ENCODE measurements around the gene IST1.
"Not testable (repeated sequence)": the region's sequence is repeated elsewhere in the genome, so short reads cannot be mapped to it uniquely, and the experiment has no call there.

Gene IST1

DNA sequence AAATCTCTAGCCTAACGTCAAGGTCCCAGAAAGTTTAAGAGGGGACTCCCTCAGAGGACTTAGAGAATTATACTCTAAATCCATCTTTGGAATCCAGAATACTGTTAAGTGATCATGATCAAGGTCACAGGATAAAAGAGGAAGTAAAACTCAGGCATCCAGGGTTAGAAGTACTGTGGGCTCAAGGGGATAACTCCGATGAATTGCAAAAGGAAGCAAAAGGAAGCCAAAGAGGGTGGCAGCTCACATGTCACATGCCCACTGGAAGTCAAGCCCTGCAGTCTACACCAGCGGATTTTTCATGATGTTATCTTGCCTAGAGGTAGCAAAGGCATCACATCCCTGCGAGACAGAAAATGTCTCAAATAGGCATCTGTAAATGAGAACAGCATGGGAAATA is 15.2 kb upstream of the IST1 start:
- no peak for DNase-seq (ENCODE audit: low read depth, low spot score)

DNA sequence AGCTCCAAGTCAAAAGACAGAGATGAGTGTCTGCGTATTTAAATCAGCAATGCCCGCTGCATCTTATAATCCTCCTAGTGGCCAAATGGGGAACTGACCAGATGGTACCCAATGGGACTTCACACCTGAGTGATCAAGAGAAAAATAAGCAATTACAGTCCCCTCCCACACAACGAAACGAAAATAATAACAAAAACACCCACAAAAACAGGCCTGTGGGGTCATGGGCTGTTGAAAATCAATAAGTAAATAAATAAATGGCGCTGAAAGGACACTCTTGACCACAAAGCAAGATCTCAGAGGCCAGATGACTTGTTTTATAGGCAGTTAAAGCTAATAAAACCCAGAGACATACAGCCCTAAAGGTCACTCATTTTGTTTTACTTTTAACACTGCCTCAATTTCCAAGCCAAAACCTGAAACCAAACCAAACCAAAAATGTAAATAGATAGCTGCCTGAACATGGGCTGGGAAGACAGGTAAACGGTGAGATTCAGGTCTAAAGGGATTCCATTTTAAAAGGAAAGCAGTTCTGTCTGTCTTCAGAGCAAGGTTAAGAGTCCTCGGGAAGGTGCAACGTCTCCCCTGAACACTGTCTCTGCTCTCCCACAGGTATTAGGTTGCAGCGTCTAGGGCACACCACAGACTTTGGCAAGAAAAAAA is 12.7 kb upstream of the IST1 start:
- DNase-seq (ENCODE audit: low read depth, low spot score) = peak; percentile 61

DNA sequence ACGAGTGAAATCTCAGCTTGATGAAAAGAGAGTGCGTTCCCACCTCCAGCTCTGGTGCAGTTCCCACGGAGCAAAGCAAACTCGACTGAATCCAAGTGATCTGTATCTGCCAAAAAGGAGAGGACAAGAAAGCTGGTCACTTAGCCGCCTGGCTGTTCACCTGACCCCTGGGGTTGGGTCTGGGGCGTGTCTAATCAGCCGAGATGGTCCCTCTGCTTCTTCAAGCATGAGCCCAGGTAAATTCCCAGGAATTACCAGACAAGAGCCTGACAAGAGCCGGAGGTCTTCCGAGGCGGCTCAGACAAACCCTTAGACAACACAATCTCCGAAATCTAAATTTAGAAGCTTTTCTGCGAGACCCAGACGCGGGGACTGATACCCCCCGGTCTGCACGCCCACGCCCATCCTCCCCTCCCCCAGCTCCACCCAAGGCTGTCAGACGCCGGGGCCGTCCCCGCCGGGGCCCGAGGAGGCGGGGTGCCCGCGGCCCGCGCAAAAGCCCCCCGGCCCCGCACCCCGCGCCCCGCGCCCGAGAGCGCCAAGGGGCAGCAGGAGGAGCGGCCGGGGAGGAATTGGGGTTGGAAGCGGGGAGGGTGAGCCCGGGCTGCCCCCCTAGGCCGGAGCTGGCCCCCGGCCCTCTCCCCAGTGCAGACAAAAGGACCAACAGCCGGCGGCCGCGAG is 12.0 kb upstream of the IST1 start:
- peak; percentile 13 for DNase-seq (ENCODE audit: low read depth, low spot score)

DNA sequence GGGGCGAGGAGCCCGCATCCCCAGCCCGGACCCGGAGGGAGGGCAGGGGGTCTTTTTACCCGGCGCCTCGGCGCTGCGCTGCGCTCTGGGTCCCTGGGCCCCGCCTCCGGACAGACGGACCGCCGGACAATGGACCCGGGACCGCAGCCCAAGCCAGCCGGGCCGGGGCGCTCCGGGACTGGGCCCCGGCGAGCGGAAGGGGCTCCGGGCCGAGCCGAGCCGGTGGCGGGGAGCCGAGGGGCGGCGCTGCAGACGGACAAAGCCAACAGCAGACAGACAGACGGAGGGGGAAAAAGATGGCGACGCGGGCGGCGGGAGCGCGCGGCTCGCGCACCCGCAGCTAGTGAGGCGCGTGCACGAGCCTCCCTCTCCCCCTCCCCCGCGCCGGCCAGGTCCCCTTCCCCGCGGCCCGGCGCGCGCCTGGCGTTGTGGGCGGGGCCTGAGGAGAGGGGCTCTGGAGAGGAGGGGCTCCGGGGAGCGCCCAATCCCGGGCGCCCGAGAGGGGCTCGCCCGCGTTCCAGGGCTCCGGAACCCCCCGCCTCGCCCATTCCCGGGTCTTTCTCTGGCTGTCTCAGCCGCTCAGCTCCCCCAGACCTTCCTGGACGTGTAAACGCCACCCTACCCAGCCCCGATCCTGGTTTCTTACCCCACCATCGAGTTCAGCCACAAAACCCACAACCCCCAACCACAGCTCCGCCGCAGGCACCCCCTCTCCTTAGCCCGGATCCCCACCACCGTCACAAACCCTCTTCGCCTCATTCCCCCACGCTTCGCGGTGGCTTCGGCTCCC is 11.3 kb upstream of the IST1 start, which contains the start of gene ZNF821:
ZNF821 (minus strand) TSS at position 334 of the 790 bp plus-strand sequence. CDS start 4,236 bp downstream, outside the sequence.
- DNase-seq (ENCODE audit: low read depth, low spot score) = peak; percentile 26

DNA sequence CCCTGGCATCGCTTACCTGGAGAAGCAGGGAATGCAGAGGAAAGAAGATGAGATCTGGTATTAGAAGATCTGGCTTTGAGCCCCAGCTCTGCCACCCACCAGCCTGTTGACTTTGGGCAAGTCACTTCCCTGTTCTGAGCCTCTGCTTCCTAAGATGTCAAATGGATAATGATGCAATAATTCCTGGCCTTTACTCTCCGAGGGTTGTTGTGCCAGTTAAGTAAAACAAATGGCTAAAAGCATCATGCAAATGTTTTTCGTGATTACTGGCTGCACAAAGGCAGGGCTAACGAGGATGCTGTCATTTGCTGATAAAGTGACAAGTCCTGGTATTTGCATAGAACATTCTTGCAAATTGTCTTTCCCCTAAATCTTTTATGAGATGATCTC is 10.1 kb upstream of the IST1 start:
- DNase-seq (ENCODE audit: low read depth, low spot score) = no peak

DNA sequence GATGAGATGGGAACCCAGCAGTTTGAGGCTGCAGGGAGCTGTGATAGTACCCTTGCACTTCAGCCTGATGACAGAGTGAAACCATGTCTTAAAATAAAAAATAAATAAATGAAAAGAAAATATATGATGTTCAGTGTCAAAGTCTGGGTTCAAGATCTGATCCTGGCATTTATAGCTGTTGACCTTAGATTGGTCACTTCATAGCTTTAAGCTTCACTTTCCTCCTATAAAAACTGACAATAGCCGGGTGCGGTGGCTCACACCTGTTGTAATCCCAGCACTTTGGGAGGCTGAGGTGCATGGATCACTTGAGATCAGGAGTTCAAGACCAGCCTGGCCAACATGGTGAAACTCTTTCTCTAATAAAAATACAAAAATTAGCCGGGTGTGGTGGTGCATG is 6.2 kb upstream of the IST1 start:
- no peak for DNase-seq (ENCODE audit: low read depth, low spot score)

DNA sequence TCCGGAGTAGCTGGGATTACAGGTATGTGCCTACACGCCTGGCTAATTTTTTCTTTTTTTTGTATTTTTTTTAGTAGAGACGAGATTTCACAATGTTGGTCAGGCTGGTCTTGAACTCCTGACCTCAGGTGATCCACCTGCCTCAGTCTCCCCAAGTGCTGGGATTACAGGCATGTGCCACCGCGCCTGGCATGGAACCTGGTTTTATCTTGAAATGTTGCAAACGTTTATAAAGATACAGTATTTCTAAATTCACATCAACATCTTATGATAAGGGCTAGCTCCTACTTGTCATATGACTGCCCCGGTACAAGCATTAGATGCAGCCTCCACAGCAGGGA is 1.5 kb upstream of the IST1 start:
- no peak for DNase-seq (ENCODE audit: low read depth, low spot score)

DNA sequence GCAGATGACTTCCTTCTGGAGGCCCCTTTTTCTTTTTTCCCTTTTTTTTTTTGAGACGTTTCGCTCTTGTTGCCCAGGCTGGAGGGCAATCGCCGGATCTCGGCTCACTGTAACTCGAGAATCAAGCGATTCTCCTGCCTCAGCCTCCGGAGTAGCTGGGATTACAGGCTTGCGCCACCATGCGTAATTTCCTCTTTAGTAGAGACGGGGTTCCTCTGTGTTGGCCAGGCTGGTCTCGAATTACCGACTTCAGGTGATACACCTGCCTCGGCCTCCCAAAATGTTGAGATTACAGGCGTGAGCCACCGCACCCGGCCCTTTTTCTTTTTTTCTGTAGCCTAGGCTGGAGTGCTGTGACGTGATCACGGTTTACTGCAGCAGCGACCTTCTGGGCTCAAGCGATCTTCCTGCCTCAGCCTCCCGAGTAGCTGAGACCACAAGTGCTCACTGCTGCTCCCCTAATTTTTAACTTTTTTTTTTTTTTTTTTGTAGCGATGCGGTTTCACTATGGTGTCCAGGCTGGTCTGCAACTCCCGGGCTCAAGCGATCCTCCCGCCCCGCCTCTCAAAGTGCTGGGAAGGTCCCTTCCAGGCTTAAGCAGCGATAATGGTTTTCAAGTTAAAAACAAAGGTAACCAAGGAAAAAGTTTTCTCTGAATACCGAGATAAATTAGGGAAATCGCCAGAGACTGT is 956 bp upstream of the IST1 start:
- DNase-seq (ENCODE audit: low read depth, low spot score) = no peak

DNA sequence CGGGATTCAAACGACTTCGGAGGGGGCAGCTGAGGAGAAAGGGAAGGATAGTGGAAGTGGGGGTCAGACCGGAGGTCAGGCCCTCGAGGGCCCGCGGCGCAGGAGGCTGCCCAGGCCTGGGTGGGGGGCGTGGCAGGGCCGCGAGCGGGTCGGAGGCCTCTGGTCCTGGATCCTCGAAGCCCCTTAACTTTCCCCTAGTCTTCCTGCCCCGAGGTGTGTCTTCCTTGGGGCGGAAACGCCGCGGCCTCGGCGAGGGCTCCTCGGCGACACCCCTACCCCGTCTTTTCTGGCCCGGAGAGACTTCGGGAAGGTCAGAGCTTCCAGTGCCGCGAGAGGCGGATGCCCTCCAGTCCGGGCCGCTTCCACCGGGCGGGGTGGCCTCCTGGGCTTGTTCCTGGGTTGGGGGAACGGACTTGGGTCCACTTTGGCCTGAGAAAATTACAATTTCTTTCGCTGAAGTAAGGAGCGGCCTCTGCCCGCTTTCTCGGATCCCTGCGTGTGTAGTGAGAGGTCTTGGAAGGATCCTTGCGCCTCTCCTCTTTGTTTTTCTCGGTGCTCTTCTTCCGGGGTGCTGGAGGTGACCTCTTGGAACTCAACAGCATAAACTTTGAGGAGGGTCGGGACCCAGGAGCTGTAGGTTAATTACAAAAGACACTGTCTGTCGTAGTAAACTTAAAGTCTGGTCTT is 491 bp downstream of the IST1 start:
- no peak for DNase-seq (ENCODE audit: low read depth, low spot score)

DNA sequence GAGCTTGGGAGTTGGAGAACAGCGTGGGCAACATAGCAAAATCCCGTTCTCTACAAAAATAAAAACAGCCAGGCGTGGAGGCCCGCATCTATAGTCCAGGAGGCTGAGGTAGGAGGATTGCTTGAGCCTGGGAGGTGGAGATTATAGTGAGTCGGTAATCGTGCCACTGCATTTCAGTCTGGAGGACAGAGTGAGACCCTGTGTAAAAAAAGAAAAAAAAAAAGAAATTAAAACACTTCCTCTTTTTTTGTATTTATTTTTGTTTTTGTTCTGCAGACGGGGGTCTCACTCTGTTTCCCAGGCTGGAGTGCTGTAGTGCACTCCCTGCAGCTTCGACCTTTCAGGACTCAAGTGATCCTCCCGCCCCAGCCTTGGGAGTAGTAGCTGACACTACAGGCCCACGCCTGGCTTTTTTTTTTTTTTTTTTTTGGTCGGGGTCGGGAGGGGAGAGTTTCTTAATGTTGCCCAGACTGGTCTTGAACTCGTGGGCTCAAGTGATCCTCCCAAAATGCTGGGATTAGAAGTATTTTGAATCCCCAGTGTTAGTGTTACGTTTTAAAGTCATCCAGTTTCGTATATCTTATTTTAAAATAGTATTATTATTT is 1.5 kb downstream of the IST1 start:
- DNase-seq (ENCODE audit: low read depth, low spot score) = no peak

DNA sequence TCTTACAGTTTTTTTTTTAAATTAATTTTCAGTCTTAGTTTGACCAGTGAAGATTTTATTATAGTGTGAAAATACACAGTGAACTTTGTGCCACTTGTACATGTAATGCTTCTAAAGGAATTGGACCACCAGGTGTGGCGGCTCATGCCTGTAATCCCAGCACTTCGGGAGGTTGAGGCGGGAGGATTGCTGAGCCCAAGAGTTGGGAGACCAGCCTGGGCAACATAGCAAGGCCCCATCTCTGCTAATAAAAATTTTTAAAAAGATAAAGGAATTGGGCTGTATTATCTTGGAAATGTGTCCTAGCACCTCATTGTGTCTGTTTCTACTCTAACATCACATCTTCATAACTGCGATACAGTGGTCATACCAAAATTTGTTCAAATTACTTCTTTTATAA is 3.8 kb downstream of the IST1 start:
- no peak for DNase-seq (ENCODE audit: low read depth, low spot score)

DNA sequence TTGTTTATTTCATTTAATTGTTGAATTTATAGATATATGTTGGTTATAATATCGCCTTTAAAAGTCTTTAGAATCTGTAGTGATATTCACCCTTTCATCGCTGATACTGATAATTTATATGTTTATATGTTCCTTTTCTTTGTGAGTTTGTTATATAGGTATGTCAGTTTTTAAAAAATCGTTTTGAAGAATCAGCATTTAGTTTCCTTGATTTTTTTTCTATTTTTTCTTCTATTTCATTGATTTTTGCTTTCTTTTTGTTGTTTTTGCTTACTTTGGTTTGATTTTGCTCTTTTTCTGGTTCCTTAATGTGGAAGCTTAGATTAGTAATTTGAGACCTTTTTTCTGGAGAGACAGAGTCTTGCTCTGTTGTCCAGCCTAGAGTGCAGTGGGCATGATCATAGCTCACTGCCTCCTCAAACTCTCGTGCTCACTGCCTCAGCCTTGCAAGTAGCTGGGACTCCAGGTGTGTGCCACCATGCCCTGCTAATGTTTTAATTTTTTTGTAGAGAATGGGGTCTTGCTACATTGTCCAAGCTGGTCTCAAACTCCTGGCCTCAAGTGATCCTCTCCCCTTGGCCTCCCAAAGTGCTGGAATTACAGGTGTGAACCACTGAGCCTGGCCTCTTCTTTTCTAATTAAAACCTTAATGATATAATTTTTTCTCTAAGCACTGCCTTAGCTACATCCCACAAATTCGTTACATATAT is 7.5 kb downstream of the IST1 start:
- no peak for DNase-seq (ENCODE audit: low read depth, low spot score)

DNA sequence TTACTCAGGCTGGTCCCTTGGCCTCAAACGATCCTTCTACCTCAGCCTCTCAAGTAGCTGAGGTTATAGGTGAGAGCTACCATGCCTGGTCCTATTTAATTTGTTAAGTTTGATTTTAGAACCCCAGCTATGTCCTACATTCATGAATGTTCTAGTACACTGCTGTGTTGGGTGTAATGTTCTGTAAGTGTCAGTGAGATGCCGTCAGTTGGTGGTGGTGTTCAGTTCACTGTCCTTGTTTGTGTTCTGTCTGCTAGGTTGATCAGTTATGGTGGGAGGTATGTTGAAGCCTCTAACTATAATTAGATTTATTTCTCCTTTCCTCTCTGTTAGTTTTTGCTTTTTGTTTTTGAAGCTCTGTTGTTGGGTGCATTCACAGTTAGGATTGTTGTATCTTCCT is 8.3 kb downstream of the IST1 start:
- no peak for DNase-seq (ENCODE audit: low read depth, low spot score)

DNA sequence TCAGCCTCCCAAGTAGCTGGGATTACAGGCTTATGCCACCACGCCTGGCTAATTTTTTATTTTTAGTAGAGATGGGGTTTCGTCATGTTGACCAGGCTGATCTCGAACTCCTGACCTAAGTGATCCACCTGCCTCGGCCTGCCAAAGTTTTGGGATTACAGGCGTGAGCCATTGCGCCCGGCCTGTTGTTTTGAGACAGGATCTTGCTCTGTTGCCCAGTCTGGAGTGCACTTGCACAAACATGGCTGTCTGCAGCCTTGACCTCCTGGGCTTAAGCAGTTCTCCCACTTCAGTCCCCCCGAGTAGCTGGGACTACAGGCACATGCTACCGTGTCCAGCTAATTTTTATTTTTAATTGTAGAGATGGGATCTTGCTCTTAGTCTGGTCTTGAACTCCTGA is 8.9 kb downstream of the IST1 start:
- DNase-seq (ENCODE audit: low read depth, low spot score) = no peak

DNA sequence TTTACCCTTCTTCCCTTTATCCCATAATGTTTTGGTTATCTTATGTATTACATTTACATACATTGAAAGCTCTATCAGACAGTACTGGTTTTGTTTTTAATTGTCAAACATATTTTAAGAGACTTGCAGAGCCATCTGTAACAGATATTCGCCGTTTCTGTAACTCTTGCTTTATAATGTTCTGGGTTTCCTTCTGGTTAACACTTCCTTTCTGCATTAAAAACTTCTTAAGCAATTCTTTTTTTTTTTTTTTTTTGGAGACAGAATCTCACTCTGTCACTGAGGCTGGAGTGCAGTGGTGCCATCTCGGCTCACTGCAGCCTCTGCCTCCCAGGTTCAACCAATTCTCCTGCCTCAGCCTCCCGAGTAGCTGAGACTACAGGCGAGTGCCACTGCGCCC is 10.4 kb downstream of the IST1 start:
- DNase-seq (ENCODE audit: low read depth, low spot score) = not testable (repeated sequence)

DNA sequence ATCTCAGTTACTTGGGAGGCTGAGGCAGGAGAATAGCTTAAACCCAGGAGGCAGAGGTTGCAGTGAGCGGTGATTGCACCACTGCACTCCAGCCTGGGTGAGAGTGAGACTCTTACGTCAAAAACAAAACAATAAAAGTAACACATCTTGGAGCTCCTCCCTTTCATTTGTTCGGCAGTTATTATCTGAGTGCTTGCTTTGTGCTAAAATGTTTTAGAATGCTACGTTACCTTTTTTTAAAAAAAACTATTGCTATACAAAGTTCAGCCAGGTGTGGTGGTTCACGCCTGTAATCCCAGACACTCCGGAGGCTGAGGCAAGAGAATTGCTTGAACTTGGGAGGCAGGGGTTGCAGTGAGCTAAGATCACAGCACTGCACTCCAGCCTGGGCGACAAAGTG is 15.8 kb downstream of the IST1 start:
- DNase-seq (ENCODE audit: low read depth, low spot score) = no peak

DNA sequence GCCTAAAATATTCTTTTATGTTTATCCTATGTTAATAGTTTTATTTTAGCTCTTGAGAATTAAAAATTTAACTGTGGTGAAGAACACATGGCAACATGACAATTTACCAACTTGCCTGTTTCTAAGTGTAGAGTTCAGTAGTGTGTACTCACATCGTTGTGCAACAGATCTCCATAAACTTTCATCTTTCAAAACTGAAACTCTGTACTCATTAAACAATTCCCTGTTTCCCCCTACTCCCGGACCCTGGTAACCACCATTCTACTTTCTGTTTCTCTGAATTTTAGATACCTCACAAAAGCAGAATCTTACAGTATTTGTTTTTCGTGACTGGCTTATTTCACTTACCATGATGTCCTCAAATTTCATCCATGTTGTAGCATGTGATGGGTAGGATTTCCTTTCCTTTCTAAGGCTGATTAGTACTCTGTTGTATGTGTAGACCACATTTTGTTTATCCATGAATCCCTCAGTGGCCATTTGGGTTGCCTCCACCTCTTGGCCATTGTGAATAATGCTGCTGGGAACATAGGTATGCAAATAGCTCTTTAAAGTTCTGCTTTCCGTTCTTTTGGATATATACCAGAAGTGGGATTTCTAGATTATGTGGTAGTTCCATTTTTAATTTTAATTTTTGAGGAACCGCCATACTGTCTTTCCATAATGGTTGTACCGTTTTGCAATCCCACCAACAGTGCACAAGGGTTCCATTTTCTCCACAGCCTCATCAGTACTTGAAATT is 17.4 kb downstream of the IST1 start:
- DNase-seq (ENCODE audit: low read depth, low spot score) = no peak

DNA sequence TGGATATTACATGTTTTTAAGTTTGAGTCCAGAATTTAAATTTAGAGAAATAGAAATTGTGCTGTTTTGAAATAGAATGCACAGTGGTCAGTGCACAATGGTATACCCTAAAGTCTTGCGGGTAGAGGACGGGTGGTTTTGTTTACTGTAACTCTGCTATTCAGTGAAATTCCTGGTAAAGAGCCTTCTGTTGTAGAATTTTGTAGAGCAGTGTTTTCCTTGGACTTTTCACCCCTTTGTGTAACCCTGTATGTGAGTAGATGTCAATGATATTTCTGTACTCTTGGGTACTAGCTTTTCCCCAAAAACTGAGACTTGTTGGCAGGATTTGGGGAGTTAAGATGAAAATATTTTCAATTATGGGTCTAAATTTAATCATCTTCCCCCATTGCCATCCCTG is 19.5 kb downstream of the IST1 start:
- no peak for DNase-seq (ENCODE audit: low read depth, low spot score)

DNA sequence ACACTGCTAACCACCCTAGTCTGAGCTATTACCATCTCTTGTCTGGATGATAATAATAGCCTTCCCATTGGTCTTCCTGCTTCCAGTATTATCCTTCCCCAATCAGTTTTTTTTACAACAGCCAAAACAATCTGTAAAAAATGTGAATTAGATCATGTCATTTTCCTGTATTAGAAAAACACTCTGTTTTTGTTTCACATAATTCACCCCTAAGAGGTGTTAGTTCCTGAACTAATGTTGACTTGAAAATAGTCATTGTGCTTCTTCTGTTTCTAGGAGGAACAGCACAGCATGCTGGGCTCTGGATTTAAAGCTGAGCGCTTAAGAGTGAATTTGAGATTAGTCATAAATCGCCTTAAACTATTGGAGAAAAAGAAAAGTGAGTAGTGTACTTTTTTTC is 20.0 kb downstream of the IST1 start:
- DNase-seq (ENCODE audit: low read depth, low spot score) = no peak

DNA sequence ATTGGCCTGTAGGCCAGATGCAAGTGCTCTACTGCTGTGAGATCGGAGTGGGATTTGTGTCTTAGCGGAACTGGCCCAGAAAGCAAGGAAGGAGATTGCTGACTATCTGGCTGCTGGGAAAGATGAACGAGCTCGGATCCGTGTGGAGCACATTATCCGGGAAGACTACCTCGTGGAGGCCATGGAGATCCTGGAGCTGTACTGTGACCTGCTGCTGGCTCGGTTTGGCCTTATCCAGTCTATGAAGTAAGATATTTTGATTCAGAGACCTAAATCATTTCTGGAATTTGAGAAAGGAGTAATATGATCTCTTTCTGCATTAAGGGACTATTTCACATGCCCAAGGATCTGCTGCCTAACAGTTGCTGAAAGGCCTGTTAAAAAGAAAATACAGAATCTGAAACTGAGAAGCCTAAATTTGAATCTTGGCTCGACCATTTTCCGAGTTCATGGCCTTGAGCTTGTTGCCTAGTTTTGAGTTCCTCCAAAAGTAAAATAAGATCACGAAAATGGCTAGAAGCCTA is 21.1 kb downstream of the IST1 start:
- DNase-seq (ENCODE audit: low read depth, low spot score) = no peak
